DOHH2 (cell line): Measurements from ENCODE around the gene IQSEC1.

ENCODE experiments used
- H3F3A ChIP-seq: fragments of 200-600 bp; sonication (generic), shearing (Covaris generic); 2 replicates; pipeline ENCODE4 v1.6.0; 2016; ENCODE audit warnings: antibody characterized with exemption, mild to moderate bottlenecking; ENCODE audit not compliant: control insufficient read depth, insufficient read depth
- H3K27ac ChIP-seq: fragments of 200-600 bp; sonication (generic); 2 replicates; pipeline ENCODE4 v1.5.1; 2014; ENCODE audit warnings: low read depth, mild to moderate bottlenecking, low read length, moderate library complexity
- H3K27me3 ChIP-seq: fragments of 200-600 bp; sonication (generic); 2 replicates; pipeline ENCODE4 v1.6.1; 2014; ENCODE audit warnings: mild to moderate bottlenecking, low read length, mixed read lengths; ENCODE audit not compliant: control insufficient read depth
- H3K36me3 ChIP-seq: fragments of 200-600 bp; sonication (generic); 2 replicates; pipeline ENCODE4 v1.6.1; 2014; ENCODE audit warnings: mild to moderate bottlenecking, low read length, moderate library complexity, mixed read lengths; ENCODE audit not compliant: control insufficient read depth
- H3K4me1 ChIP-seq: fragments of 200-600 bp; sonication (generic); 2 replicates; pipeline ENCODE4 v1.6.1; 2014; ENCODE audit warnings: mild to moderate bottlenecking, low read length, mixed read lengths; ENCODE audit not compliant: control insufficient read depth
- H3K4me2 ChIP-seq: fragments of 200-600 bp; sonication (generic); 2 replicates; pipeline ENCODE4 v1.6.0; 2014; ENCODE audit warnings: mild to moderate bottlenecking, low read length, moderate library complexity
- H3K4me3 ChIP-seq: fragments of 200-600 bp; sonication (generic); 2 replicates; pipeline ENCODE4 v1.5.1; 2014; ENCODE audit warnings: mild to moderate bottlenecking, low read length, mixed read lengths
- H3K79me2 ChIP-seq: fragments of 200-600 bp; sonication (generic); 2 replicates; pipeline ENCODE4 v1.6.1; 2014; ENCODE audit warnings: mild to moderate bottlenecking, low read length, mixed read lengths; ENCODE audit not compliant: control insufficient read depth
- H3K9me2 ChIP-seq: fragments of 200-600 bp; sonication (generic); replicated peaks from 2 replicates; pipeline ENCODE4 v1.6.1; 2014; ENCODE audit warnings: mild to moderate bottlenecking, low read length, mixed read lengths; ENCODE audit not compliant: control insufficient read depth
- H3K9me3 ChIP-seq: fragments of 200-600 bp; sonication (generic); 2 replicates; pipeline ENCODE4 v1.6.1; 2014; ENCODE audit warnings: antibody characterized with exemption, low read length, mixed read lengths; ENCODE audit not compliant: control insufficient read depth, insufficient read depth
- H4K20me1 ChIP-seq: fragments of 200-600 bp; sonication (generic); 2 replicates; pipeline ENCODE4 v1.6.0; 2014; ENCODE audit warnings: low read depth, mild to moderate bottlenecking, antibody characterized with exemption, low read length, moderate library complexity; ENCODE audit not compliant: control insufficient read depth, insufficient read depth
- EZH2phosphoT487 ChIP-seq: fragments of 200-600 bp; sonication (generic); IDR thresholded peaks from 2 replicates; pipeline ENCODE4 v1.6.1; 2017; ENCODE audit warnings: borderline replicate concordance, mild to moderate bottlenecking, antibody characterized with exemption, low read length, moderate library complexity, mixed read lengths
- TF ChIP-seq, protein P1 (sequence below): fragments of 200-600 bp; sonication (generic); IDR thresholded peaks from one replicate; pipeline ENCODE4 v1.5.1; 2014; ENCODE audit warnings: antibody characterized with exemption, mild to moderate bottlenecking, low read depth, low read length; ENCODE audit not compliant: poor library complexity, severe bottlenecking

Gene IQSEC1

DNA sequence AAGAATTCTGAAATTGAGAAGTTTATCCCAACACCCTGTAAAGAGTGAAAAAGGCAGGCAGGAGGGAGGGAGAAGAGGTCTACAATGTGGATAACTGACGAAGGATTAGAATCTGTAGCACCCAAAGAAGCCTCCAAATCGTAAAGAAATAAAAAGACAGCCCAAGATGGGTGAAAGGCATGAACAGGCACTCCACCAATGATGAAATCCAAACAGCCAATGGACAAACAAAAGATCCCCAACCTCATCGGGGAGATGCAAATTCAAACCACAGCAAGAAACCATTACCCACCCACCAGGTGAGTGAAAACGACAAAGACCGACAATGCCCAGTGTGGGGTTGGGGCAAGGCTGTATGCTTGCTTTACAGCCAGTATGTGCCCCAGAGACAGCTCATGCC is 85.6 kb downstream of the IQSEC1 start:
- no peaks in the 10 kb centered on the region for H4K20me1 ChIP-seq
- H3K4me1 ChIP-seq = peaks cover 4% of the 10 kb centered on the region
- H3K9me3 ChIP-seq = no peaks in the 10 kb centered on the region
- TF ChIP-seq, protein P1, sequence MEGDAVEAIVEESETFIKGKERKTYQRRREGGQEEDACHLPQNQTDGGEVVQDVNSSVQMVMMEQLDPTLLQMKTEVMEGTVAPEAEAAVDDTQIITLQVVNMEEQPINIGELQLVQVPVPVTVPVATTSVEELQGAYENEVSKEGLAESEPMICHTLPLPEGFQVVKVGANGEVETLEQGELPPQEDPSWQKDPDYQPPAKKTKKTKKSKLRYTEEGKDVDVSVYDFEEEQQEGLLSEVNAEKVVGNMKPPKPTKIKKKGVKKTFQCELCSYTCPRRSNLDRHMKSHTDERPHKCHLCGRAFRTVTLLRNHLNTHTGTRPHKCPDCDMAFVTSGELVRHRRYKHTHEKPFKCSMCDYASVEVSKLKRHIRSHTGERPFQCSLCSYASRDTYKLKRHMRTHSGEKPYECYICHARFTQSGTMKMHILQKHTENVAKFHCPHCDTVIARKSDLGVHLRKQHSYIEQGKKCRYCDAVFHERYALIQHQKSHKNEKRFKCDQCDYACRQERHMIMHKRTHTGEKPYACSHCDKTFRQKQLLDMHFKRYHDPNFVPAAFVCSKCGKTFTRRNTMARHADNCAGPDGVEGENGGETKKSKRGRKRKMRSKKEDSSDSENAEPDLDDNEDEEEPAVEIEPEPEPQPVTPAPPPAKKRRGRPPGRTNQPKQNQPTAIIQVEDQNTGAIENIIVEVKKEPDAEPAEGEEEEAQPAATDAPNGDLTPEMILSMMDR = no peak
- TF ChIP-seq EZH2phosphoT487 = no peak
- no peaks in the 10 kb centered on the region for H3K79me2 ChIP-seq
- H3K4me3 ChIP-seq = no peak overlapping the region
- no peak overlapping the region for H3K27ac ChIP-seq
- H3K4me2 ChIP-seq = no peak overlapping the region
- H3K9me2 ChIP-seq = no peaks in the 10 kb centered on the region
- peaks cover 24% of the 10 kb centered on the region for H3K27me3 ChIP-seq
- H3K36me3 ChIP-seq = no peaks in the 10 kb centered on the region
- H3F3A ChIP-seq = 0 out of 2 replicates have a peak, but pooled peaks cover 1% of the 10 kb centered on the region

DNA sequence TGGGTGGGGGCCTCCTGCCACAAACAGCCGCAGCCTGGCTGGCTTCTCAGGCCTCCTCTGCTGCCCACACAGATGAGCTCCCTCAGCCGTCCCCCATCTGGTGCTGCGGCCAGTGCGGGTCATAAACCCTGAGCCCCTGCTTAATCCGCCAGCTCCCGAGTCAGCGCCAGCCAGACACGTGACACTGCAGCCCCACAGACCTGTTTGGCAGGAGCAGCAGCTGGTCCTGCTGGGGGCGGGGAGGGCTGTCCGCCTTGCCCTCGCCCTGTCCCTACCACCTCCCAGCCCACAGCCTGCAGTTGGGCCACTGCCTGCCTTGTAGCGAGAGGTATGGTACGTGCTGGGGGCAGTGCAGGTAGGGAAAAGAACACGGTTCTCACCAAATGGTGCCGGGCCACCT is 86.2 kb downstream of the IQSEC1 start:
- Histone ChIP-seq H3F3A (no peaks in the 10 kb centered on the region), H3K27ac (no peak overlapping the region), H3K9me2 (no peaks in the 10 kb centered on the region), H3K4me3 (no peak overlapping the region), H3K27me3 (peaks cover 18% of the 10 kb centered on the region), H3K36me3 (no peaks in the 10 kb centered on the region), H4K20me1 (no peaks in the 10 kb centered on the region), H3K4me2 (no peak overlapping the region), H3K79me2 (no peaks in the 10 kb centered on the region), H3K9me3 (no peaks in the 10 kb centered on the region), H3K4me1 (peaks cover 10% of the 10 kb centered on the region)
- no peak for TF ChIP-seq EZH2phosphoT487
- TF ChIP-seq, protein P1 = no peak

DNA sequence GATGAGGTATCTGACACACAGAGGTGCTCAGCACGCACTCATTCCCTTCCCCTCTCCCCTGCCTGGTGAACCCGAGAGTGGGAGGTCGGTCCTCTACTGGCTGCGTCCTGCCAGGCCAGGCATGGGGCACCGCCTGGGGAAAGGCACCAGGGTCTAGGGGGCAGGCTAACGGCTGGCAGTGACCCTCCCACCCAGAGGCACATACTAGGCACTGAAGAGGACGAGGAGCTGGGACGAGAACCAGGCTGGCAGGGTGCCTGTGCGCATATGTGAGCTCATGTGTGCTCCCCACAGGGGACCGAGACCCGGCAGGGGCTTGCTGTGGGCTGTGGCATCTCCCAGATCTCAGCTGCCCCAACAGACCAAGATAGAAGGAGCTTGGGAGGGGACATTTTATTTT is 86.7 kb downstream of the IQSEC1 start:
- no peak overlapping the region for H3K4me2 ChIP-seq
- H3K4me1 ChIP-seq = peaks cover 15% of the 10 kb centered on the region
- H4K20me1 ChIP-seq = no peaks in the 10 kb centered on the region

More for the DNA sequence above, 86.7 kb downstream of the IQSEC1 start:
- H3K79me2 ChIP-seq = no peaks in the 10 kb centered on the region
- TF ChIP-seq, protein P1 = no peak
- no peak for TF ChIP-seq EZH2phosphoT487
- H3F3A ChIP-seq = no peaks in the 10 kb centered on the region
- H3K27ac ChIP-seq = no peak overlapping the region
- no peak overlapping the region for H3K4me3 ChIP-seq
- H3K36me3 ChIP-seq = no peaks in the 10 kb centered on the region
- no peaks in the 10 kb centered on the region for H3K9me2 ChIP-seq
- H3K27me3 ChIP-seq = peaks cover 14% of the 10 kb centered on the region
- H3K9me3 ChIP-seq = no peaks in the 10 kb centered on the region
